Measurements from ENCODE around the gene ARPC1B.

DNA sequence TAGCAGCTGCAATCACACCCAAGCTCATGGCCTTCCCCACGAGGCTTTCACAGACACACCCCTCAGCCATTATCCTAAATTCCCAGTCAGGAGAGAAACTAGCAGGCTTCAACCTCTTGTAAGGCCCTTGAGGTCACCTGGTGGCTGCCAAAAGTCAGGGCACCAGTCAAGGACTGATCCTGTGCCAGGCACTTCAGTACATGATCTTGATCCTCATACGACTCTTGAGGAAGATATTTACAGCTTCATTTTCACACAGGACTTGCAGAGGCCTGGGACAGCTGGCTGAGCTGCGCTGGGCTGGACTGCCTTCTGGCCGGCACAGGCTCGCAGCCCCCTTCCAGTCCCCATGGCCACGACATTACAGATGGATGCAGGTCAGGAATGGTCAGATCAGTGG, 25.1 kb downstream of the ARPC1B start:
- TF ChIP-seq EZH2phosphoT487 (IDR thresholded peaks at IDR 0.05; ENCODE audit: insufficient read depth, low read depth) (no peak), EZH2 (IDR thresholded peaks at IDR 0.05; ENCODE audit: insufficient read depth, poor library complexity, severe bottlenecking) (no peak)
